Right lung (tissue), 5 donors: ENCODE data around the gene RGS7. TPM values are rescaled to one million over a fixed set of nuclear protein-coding genes. Genes with fewer than 3 reads are reported as not detected.
"Not testable (repeated sequence)": the region's sequence is repeated elsewhere in the genome, so short reads cannot be mapped to it uniquely, and the experiment has no call there.

Experiments
- DNase-seq, 2 donors: peaks; one replicate each; pipeline ENCODE4 v3.0.0-alpha.2; 2013
- polyA plus RNA-seq, 5 donors: library from polyadenylated mRNA; unstranded; fragments of 120-200 nt; gene quantifications; one replicate each; pipeline versions ENCODE4 v1.2.1 to v1.2.3, GENCODE V29; 2013; ENCODE audit warnings: inconsistent platforms in 1 of 5, low replicate concordance in 1 of 5; ENCODE audit not compliant: insufficient read length in 5 of 5, insufficient read depth in 1 of 5

Gene RGS7
- polyA plus RNA-seq, 5 donors, result 0.18 to 0.50 (median 0.24) TPM

DNA sequence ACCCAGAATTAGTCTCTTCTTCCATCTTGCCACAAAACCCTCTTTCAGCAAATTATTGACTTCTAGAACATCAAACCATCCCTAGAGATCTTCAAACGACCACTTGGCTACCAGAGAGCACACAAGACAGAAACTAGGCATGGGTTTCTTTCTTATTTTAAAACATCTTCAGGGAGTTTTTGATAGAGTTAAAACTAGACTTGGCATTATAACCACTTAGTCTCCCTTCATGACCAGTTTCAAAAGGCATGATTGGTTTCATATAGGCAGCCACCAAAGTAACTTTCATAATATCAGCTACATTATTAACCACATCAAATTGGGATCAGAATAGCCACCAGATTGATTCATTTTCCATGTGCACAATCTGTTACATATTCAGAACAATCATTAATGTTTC lies 376.7 kb downstream of the RGS7 start:
- DNase-seq, result no peak

DNA sequence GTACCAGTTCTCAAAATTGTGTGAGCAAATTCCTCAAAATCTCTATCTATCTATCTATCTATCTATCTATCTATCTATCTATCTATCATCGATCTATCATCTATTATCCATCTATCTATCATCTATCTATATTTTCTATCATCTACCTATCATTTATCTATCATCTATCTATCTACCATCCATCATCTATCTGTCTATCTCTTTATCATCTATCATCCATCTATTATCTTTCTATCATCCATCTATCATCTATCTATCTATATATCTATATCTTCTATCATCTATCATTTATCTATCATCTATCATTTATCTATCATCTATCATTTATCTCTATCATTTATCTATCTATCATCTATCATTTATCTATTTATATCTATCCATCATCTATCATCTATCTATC lies 380.3 kb downstream of the RGS7 start:
- DNase-seq, result no peak

DNA sequence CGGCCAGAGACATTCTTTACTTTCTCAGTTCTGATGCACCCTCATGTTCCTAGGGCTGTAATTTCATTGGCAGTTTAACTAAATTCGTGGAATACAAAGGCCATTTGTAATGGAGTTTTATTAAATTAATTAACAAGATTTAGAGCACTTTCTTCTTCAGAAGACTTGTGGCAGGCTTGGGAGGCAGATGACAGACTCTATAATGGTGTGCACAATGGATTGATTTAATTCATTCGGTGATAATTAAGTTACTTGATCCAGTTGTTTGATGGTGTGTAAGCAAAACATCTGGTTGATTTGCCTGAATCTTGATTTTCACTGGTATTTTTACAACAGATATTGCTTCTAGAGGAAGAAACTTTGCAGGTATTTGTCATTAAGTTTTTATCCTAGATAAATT lies 383.1 kb downstream of the RGS7 start:
- no peak for DNase-seq

DNA sequence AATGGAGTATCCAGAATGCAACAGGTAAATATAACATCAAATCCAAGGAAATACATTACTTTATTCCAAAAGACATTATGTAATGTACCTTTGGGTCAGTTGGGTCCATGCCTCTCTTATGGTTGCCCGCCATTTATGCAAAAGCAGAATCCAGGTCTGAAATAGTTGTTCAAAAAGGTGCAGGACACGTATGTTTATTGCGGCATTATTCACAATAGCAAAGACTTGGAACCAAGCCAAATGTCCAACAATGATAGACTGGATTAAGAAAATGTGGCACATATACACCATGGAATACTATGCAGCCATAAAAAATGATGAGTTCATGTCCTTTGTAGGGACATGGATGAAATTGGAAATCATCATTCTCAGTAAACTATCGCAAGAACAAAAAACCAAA lies 384.9 kb downstream of the RGS7 start:
- not testable (repeated sequence) for DNase-seq

DNA sequence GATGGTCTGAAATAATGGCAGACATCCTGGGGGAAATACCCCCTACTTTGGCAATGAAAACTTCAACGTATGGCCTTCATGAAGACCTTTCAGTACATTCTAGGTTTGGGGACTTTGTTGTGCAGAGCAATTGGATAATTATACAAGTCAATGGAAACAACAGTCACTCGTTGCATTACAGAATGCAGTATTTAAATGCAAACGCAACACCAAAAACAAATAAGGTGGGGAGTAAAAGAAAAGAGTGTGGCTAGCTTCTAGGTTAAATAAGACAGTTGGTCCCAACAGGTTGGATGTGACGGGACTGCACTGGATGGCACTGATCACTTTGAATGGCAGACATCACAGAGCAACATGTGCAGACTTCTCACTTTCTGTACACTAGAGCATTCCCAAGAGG lies 386.8 kb downstream of the RGS7 start:
- DNase-seq, result no peak

- no peak for DNase-seq
Observed at GRCh38 chr1:240968864-240969263, 388.1 kb downstream of the RGS7 start.

DNA sequence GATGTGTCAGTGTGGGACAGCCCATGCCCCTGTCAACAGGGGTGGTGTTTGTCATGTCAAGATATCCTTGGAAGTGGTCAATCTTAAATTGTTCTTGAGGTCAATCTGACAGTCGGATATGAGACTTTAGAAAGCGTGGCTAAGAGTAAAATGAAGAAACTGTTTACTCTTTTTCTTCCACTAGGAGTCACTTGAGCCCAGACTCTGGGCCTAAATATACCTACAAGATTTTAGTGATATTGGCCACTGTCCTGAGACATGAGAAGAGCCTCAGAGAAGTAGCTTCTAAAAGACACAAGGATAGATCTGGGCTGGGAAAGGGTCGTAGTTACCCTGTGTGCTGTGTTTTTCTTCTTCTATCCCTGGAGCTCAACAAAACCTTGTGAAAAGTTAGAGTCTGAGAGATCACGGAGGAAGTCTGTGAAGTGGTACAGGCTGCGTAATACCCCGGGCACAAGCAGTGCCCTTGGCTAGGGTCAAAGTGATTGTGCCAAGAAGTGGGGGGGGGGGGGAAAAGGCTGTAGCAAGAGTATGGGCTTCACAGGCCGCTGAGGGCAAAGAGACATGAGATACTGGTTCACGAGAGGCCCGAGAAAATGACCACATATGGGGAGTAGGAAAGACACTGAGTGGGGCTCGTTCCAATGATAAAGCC lies 389.8 kb downstream of the RGS7 start:
- no peak for DNase-seq

- no peak for DNase-seq
Observed at GRCh38 chr1:240965581-240966091, 391.4 kb downstream of the RGS7 start.

DNA sequence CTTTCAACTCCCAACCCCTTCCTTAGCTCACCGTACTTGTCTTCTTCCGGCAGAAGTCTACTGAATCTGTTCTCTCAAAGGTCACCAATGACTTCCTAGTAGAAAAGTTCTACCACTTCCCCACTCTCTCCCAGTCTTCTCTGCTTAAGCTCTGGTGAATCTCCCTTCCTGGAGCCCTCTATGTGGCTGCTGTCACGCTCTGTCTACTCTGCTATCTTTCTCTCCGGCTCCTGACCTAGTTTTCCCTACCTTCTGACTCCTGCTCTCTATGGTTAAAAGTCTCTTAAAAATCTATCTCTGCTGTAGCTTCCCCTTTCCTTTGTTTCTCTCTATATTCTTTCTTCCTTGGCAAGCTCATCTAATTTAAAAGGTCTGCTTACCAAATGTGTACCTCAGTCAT lies 394.9 kb downstream of the RGS7 start:
- no peak for DNase-seq

DNA sequence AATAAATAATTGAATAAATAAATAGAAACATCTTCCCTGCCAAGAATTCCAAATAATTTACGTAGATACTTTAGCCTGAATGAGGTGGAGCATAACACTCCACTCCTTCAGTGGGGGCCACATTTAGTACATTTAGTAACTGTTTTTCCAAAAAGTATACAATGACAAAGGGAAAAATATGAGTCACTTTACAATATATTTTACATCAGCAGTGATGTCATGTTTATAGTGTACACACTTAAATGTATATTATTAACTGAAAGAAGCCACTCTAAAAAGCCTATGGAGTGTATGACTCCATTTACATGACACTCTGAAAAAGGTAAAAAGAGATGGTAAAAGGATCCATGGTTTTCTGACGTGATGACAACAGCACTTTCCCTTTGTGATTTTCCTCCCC lies 400.6 kb downstream of the RGS7 start:
- DNase-seq, result no peak

DNA sequence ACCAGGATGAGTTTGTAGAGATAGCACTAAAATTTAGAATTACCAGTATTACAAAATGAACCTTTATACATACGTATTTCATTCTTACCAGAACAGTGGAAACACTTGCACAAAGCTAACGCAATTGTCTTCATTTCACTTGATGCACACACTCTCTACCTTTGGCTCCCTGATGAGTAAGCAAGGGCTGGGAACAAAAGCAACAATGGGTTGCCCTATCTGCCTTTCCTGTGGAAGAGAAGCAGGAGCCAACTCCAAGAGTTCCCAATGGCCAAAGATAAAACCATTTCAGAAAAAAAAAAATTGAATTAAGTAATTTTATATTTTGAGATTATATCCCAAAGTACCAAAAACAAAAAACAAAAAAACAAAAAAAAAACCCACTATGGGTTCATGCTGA lies 401.0 kb downstream of the RGS7 start:
- DNase-seq, result no peak

DNA sequence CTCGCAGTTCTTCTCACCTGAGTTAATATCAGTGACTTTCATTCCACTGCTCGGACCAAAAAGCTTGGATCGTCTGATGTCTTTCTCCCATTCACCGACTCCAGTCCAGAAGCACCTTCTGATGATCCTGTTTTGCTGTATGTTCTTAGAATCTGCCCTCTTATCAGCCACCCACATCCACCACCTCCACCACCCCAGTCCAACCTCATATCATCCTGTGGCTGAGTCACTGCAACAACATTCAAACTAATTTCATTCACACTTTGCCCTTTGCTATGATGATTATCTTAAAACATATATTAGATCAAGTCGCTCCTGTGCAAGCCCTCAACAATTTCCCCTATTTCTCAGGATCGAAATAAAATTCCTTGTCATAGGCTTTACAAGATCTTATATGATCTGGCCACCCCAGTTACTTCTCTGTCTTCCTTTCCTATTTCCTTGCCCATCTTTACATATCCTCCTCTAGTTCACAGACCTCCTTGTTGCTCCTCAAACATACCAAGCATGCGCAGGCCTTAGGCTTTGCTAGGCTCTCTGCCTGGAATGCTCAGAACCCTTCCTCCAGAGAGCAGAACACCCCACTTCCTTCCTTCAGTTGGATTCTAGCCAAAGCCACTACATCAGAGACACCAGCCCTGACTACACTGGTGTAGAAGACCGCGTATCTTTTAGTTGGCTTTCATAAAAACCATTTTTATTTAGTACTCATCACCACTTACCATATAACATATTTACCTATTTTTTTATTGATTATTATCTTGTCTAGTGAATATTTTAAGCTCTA lies 409.4 kb downstream of the RGS7 start:
- no peak for DNase-seq

DNA sequence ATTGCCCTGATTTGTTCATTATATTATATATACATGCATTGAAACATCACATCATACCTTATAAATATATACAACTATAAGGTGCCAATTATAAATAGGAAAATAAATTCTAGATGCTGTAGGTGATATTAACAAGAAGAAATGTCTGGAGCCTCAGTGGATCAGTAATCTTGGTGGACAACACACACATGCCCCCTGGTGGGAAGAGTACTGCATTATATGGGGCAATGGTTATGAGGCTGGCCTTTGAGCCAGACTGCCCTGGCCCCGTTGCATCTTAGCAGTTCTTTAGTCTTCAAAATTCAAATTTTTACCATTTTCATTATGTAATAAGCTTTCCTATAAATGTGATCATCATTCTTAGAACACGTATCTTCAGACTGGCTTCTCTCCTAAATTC lies 410.1 kb downstream of the RGS7 start:
- DNase-seq, result no peak

- DNase-seq, result no peak
Observed at GRCh38 chr1:240942901-240943300, 414.1 kb downstream of the RGS7 start.

DNA sequence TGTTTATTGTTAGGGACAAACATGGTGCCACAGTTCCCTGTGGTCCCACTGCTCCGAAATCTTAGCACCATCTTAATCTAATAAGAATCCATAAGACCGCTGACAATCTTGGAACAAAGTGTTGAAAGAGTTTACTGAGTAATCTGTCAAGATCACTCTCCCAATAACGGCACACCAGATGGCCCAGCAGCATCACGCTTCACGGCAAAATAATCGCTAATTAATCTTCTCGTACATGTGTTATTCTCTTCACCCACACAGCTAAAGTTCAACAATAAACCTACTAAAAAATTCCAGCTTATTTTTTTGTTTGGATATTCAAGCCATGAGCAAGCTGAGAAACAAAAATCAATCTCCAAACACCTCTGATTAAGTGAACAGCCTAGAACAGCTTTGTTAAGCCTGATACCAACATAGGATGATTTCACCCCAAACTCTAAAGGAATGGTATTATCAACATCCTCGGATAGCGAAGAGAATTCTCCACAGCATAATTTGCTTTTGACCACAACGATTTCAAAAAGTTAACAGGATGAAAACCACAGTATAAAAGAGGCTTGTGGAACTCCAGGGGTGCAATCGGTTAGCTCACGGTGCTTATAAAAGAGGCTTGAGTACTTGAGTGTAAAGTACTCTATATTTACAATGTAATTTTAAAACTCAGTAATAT lies 415.2 kb downstream of the RGS7 start:
- DNase-seq, result no peak

- no peak for DNase-seq
Observed at GRCh38 chr1:240936911-240937668, 419.9 kb downstream of the RGS7 start.

- no peak for DNase-seq
Observed at GRCh38 chr1:240935920-240936319, 421.1 kb downstream of the RGS7 start.

DNA sequence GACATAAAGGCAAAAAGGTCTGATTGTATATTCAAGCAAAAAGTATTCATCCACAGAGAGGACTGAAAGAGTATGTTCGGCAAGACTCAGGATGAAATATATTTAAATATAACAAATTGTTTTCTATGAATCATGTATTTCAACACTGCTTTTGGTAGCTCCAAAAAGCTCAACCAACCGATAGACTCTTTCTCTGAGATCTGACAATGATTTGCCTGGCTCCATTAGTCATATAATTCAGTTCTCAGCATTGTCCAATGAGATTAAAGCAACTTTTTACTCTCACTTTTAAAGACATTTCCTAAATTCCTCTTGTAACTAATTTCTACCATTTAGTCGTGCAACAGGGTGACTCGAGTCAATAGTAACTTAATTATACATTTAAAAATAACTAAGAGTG lies 426.0 kb downstream of the RGS7 start:
- DNase-seq, result no peak

- no peak for DNase-seq
Observed at GRCh38 chr1:240928265-240928664, 428.7 kb downstream of the RGS7 start.

- DNase-seq, result no peak
Observed at GRCh38 chr1:240927821-240928220, 429.2 kb downstream of the RGS7 start.

GRCh38 chr1:240925273-240925672 lies 431.7 kb downstream of the RGS7 start:
- DNase-seq, result no peak

DNA sequence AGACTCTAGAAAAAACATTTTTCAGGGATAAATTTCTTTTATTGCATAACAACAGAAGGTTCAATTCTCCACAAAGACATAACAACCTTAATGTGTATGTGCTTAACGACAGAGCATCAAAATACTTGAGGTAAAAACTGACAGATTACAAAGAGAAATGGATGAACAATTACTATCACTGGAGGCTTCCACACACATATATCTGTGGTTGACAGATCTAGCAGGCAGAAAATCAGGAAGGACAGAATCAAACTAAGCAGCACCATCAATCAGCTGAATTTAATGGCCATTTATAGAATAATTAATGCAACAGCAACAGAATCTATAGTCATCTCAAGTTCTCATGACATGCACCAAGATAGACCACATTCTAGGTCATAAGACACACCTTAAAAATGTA lies 439.0 kb downstream of the RGS7 start:
- DNase-seq, result no peak
